Urinary bladder (tissue), 4 donors: ENCODE measurements around the gene KRT6C. TPM values are rescaled to one million over a fixed set of nuclear protein-coding genes. Genes with fewer than 3 reads are reported as not detected.
"Not testable (repeated sequence)": the region's sequence is repeated elsewhere in the genome, so short reads cannot be mapped to it uniquely, and the experiment has no call there.

Experiments
- DNase-seq: peaks from one replicate; pipeline ENCODE4 v3.0.0-alpha.2; 2015; ENCODE audit errors: extremely low spot score
- H3K27ac ChIP-seq: one replicate; pipeline ENCODE4 v1.5.1; 2013; ENCODE audit warnings: low read depth, mild to moderate bottlenecking, moderate library complexity
- H3K36me3 ChIP-seq: one replicate; pipeline ENCODE4 v1.6.1; 2013; ENCODE audit warnings: mild to moderate bottlenecking, moderate library complexity; ENCODE audit not compliant: insufficient read depth
- H3K4me1 ChIP-seq: one replicate; pipeline ENCODE4 v1.6.1; 2013; ENCODE audit warnings: mild to moderate bottlenecking, moderate library complexity; ENCODE audit not compliant: insufficient read depth
- H3K4me3 ChIP-seq: one replicate; pipeline ENCODE4 v1.5.1; 2013; ENCODE audit warnings: low read depth, low read length
- WGBS: extraction: QIAGEN DNeasy Blood & Tissue Kit; methylation state at CpG from one replicate; pipeline ENCODE4 v1.1.7; 2013; 5-methylcytosine and 5-hydroxymethylcytosine counted together
- polyA plus RNA-seq: library from polyadenylated mRNA; stranded (reverse); fragments of 200-250 nt; gene quantifications from one replicate; pipeline ENCODE4 v1.2.3, GENCODE V29; 2013
- total RNA-seq: library from RNA; depleted of rRNA; stranded (reverse); fragments of >200 nt; gene quantifications from one replicate; pipeline ENCODE4 v1.2.3, GENCODE V29; 2014
- donor health status: healthy with polysubstance abuse.
- donor health status: healthy.

KRT6C gene
- total and polyA plus RNA-seq, 2 donors = not detected

GRCh38 chr12:52494518-52494917 lies 20.9 kb upstream of the KRT6C start:
- Histone ChIP-seq H3K27ac (no peak overlapping the region), H3K4me1 (no peaks in the 10 kb centered on the region), H3K36me3 (no peaks in the 10 kb centered on the region), H3K4me3 (no peak overlapping the region)
- 58% methylated on average over 4 of the region's 4 CpGs for WGBS
- no peak for DNase-seq

- Histone ChIP-seq H3K36me3 (no peaks in the 10 kb centered on the region), H3K4me3 (no peak overlapping the region), H3K27ac (no peak overlapping the region), H3K4me1 (no peaks in the 10 kb centered on the region)
- DNase-seq = no peak
- WGBS = 82% methylated on average over 1 of the region's 1 CpG
Observed at GRCh38 chr12:52494100-52494499, 20.5 kb upstream of the KRT6C start.

DNA sequence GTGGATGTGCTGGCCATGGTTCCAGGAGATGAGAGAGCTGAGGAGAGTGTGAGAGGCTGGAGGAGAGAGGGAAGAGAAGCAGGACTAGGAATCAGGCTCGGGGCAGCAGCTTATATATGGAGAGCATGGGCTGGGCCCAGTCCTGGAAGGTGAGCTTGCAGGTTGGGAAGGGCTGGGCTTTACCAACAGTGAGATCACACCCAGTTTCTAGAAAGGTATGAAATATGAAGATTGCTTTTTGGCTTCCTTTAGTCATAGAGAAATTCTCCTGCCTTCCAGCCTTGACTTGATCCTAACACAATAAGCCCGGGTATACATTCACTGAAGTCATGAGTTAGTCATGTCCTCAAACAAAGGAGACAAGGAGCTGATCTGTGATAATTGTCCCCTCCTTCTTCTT lies 19.6 kb upstream of the KRT6C start, which contains the start of gene KRT6A:
KRT6A (minus strand) TSS at position 86 of the 400 bp plus-strand sequence; CDS start at position 17, 69 bp downstream.
- Histone ChIP-seq H3K36me3 (no peaks in the 10 kb centered on the region), H3K4me3 (no peak within 1 kb of the TSS), H3K4me1 (no peaks in the 10 kb centered on the region), H3K27ac (no peak within 1 kb of the TSS)
- 92% methylated on average over 2 of the region's 2 CpGs for WGBS
- DNase-seq = no peak

DNA sequence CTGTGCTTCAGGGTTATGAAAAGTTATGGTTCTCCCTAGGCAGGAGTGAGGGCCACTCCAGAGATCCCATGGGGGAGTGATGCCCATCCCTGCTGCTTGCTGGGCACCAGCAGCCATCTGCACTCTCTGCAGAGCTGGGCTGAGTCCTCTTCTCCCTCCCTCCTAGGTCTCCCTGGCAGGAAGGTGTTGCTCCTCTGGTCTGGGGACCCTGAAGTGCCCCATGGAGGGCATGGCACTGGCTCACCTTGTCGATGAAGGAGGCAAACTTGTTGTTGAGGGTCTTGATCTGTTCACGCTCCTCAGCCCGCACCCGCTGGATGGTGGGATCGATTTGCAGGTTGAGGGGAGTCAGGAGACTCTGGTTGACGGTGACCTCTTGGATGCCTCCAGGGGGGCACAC lies 18.8 kb upstream of the KRT6C start:
- H3K4me3 ChIP-seq, H3K4me1 ChIP-seq, DNase-seq, H3K36me3 ChIP-seq, H3K27ac ChIP-seq: not testable (repeated sequence)
- WGBS = 97% methylated on average over 6 of the region's 6 CpGs

DNA sequence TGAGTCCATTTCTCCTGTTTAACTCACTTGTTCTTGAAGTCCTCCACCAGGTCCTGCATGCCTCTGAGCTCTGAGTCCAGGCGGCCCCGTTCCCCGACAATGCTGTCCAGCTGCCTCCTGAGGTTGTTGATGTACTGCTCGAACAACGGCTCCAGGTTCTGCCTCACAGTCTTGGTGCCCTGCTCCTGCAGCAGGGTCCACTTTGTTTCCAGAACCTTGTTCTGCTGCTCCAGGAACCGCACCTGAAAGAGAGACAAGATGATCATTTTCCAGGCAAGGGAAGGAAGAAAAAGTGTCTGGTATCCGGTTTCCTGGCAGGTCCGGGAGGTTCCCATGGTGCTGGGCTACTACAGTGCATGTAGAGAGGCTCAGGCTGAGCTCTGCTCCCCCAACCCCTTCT lies 17.9 kb upstream of the KRT6C start:
- H3K36me3 ChIP-seq, H3K4me3 ChIP-seq, DNase-seq, H3K4me1 ChIP-seq, H3K27ac ChIP-seq: not testable (repeated sequence)
- 87% methylated on average over 8 of the region's 8 CpGs for WGBS

DNA sequence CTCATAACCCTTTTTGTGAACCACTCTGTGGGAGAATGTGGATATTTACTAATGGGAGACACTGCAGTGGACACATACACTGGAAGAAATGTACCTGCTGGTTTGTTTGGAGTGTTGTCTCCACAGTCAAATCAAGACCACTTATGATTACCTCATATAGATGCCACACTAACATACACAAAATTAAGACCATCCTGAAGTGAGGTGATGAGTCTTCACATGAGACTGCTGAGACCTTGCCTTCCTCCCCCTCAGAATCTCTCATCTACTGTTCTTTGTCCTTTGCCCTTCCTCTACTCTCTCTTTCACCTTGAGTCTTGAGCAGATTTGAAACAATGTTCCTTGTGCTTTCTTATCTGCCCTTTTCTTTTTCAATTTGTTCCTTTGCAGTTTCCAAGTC lies 15.1 kb upstream of the KRT6C start:
- H3K4me1 ChIP-seq = no peaks in the 10 kb centered on the region
- H3K27ac ChIP-seq = no peak overlapping the region
- H3K4me3 ChIP-seq = no peak overlapping the region
- no peaks in the 10 kb centered on the region for H3K36me3 ChIP-seq
- no peak for DNase-seq

- not testable (repeated sequence) for H3K27ac ChIP-seq, H3K4me1 ChIP-seq, H3K36me3 ChIP-seq, DNase-seq, H3K4me3 ChIP-seq
- WGBS = 89% methylated on average over 15 of the region's 15 CpGs
Observed at GRCh38 chr12:52487744-52488443, 14.3 kb upstream of the KRT6C start.

DNA sequence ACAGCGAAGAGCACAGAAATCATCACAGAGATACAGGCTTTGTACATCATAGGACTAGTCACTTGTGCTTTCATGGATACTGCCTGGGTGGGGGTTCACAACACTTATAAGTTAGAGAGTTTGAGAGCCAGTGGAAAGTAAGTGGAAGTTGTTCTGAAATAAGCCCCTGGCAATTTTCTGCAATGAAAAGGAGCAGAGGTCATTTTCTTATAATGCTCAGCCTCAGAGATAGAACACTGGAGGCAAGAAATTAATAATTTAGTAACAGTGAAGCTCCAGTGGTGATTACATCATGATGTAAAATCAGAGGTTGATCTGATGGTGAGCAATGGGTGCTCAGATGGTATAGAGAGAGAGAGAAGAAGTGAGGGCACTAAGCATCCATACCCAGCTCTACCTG lies 13.6 kb upstream of the KRT6C start:
- Histone ChIP-seq H3K4me3 (no peak overlapping the region), H3K36me3 (no peaks in the 10 kb centered on the region), H3K4me1 (no peaks in the 10 kb centered on the region), H3K27ac (no peak overlapping the region)
- no peak for DNase-seq
- 44% methylated on average over 1 of the region's 1 CpG for WGBS

GRCh38 chr12:52486166-52487105 lies 12.8 kb upstream of the KRT6C start:
- DNase-seq = no peak
- Histone ChIP-seq H3K4me3 (no peak overlapping the region), H3K36me3 (no peaks in the 10 kb centered on the region), H3K4me1 (no peaks in the 10 kb centered on the region), H3K27ac (no peak overlapping the region)
- WGBS = 85% methylated on average over 5 of the region's 5 CpGs

- Histone ChIP-seq H3K4me1 (no peaks in the 10 kb centered on the region), H3K36me3 (no peaks in the 10 kb centered on the region), H3K27ac (no peak overlapping the region), H3K4me3 (no peak overlapping the region)
- WGBS = 65% methylated on average over 3 of the region's 3 CpGs
- no peak for DNase-seq
Observed at GRCh38 chr12:52480073-52480472, 6.5 kb upstream of the KRT6C start.

DNA sequence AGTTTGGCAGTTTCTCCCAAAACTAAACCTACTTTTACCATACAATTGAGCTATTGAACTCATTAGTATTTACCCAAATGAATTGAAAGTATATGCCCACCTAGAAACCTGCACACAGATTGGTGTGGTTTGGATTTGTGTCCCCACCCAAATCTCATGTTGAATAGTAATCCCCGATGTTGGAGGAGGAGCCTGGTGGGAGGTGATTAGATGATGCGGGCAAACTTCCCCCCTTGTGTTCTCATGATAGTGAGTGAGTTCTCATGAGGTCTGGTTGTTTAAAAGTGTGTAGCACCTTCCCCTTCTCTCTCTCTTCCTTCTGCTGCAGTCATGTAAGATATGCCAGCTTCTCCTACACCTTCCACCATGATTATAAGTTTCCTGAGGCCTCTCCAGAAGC lies 4.0 kb upstream of the KRT6C start:
- Histone ChIP-seq H3K36me3 (no peaks in the 10 kb centered on the region), H3K27ac (no peak overlapping the region), H3K4me3 (no peak overlapping the region), H3K4me1 (no peaks in the 10 kb centered on the region)
- WGBS = 65% methylated on average over 2 of the region's 2 CpGs
- no peak for DNase-seq

DNA sequence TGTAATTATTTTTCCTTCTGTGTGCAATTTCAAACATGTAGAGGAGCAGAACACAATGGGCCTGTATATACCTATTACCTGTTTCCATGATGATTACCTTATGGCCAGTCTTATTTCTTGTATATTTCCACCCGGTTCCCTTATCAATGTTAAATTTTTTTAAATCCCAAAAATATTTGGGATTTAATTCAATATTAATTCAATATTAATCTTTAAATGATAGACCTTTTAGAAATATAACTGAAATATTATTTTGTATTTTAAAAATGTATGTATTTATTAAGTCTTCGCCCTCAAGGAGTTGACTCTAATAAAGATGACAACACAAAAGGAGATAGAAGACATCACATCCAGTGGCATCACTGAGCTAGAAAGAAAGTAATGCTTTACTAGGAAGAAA lies 607 bp upstream of the KRT6C start:
- Histone ChIP-seq H3K4me1 (no peaks in the 10 kb centered on the region), H3K27ac (no peak overlapping the region), H3K36me3 (no peaks in the 10 kb centered on the region), H3K4me3 (no peak overlapping the region)
- WGBS = 96% methylated on average over 2 of the region's 2 CpGs
- DNase-seq = no peak

DNA sequence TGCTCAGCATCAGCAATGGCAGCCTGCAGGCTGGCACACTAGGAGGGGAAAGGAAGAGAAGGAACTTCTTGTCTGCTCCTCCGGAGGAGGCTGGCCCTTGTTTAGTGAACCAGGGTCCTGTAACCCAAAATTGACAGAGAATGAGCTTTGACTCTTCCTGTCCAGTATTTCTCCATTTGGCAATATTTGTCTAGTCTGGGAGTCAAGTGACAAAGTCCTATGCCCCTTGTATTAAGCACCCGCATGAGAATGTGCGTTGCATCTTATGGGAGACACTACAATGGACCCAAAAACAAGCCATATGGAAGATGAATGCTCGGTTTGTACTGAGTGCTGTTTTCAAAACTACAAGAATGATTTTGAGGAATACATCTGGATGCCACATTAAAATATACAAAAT lies 3.8 kb downstream of the KRT6C start:
- WGBS = 84% methylated on average over 4 of the region's 4 CpGs
- Histone ChIP-seq H3K4me3 (no peak overlapping the region), H3K4me1 (no peaks in the 10 kb centered on the region), H3K36me3 (no peaks in the 10 kb centered on the region), H3K27ac (no peak overlapping the region)
- DNase-seq = no peak

DNA sequence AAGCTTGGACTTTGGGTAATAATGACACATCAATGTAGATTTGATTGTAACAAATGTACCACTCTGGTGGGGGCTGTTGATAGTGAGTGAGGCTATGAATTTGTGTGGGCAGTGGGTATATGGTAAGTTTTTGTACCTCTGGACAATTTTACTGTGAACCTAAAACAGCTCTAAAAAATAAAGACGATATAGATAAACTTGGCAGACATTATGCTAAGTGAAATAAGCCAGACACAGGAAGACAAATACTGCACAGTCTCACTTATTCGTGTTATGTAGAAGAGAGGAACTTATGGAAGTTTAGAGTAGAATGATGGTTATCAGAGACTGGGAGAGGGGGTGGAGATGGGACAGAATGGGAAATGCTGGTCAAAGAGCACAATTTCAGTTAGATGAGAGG lies 8.7 kb downstream of the KRT6C start:
- DNase-seq = no peak
- Histone ChIP-seq H3K4me1 (no peaks in the 10 kb centered on the region), H3K27ac (no peak overlapping the region), H3K4me3 (no peak overlapping the region), H3K36me3 (no peaks in the 10 kb centered on the region)
- 20% methylated on average over 2 of the region's 2 CpGs for WGBS
